MCF 10A (cell line): Measurements from ENCODE around the gene PRSS3. TPM values are rescaled to one million over a fixed set of nuclear protein-coding genes. Genes with fewer than 3 reads are reported as not detected.
A peak's percentile ranks its signal among the peaks of the same experiment; 100 is the strongest.
"Not testable (repeated sequence)": the region's sequence is repeated elsewhere in the genome, so short reads cannot be mapped to it uniquely, and the experiment has no call there.

ENCODE experiments used
- BruUV-seq: library from RNA; stranded (reverse); fragments of 400-500 nt; replicated peaks from 2 replicates; lab custom pipeline; 2021; lab: Mats Ljungman, UMichigan
- CTCF ChIA-PET: fragments of 300-600 bp; sonication (Branson Sonifier 250); formaldehyde crosslinking; extraction: SDS; loops from one replicate; lab custom pipeline; 2021; ENCODE audit warnings: antibody characterized with exemption, inconsistent platforms; lab: Yijun Ruan, JAX
- POLR2A ChIA-PET: fragments of 300-600, 350-650 bp; sonication (Branson Sonifier 250); formaldehyde crosslinking; extraction: SDS; loops from one replicate; lab custom pipeline; 2020; ENCODE audit warnings: antibody characterized with exemption, inconsistent platforms; lab: Yijun Ruan, JAX
- DNase-seq: peaks from one replicate; pipeline ENCODE4 v3.0.0-alpha.2; 2018; ENCODE audit not compliant: unreplicated experiment
- H3K27ac Mint-ChIP-seq: one replicate; pipeline ENCODE4 v1.8.0; 2022; ENCODE audit warnings: mild to moderate bottlenecking, low read depth, mixed read lengths; ENCODE audit not compliant: unreplicated experiment
- H3K27me3 Mint-ChIP-seq: one replicate; pipeline ENCODE4 v1.8.0; 2022; ENCODE audit warnings: mixed read lengths; ENCODE audit not compliant: insufficient read depth, unreplicated experiment
- H3K36me3 Mint-ChIP-seq: one replicate; pipeline ENCODE4 v1.8.0; 2022; ENCODE audit warnings: mild to moderate bottlenecking, moderate library complexity, mixed read lengths; ENCODE audit not compliant: insufficient read depth, unreplicated experiment
- H3K4me1 Mint-ChIP-seq: one replicate; pipeline ENCODE4 v1.8.0; 2022; ENCODE audit warnings: mixed read lengths; ENCODE audit not compliant: insufficient read depth, unreplicated experiment
- H3K4me3 Mint-ChIP-seq: one replicate; pipeline ENCODE4 v1.8.0; 2022; ENCODE audit warnings: mild to moderate bottlenecking, moderate library complexity, mixed read lengths; ENCODE audit not compliant: unreplicated experiment
- H3K9me3 Mint-ChIP-seq: one replicate; pipeline ENCODE4 v1.8.0; 2022; ENCODE audit warnings: mixed read lengths; ENCODE audit not compliant: unreplicated experiment
- CTCF ChIP-seq: fragments of 200-600 bp; IDR thresholded peaks from one replicate; pipeline ENCODE4 v1.8.0; 2022; ENCODE audit warnings: antibody characterized with exemption, mild to moderate bottlenecking; ENCODE audit not compliant: unreplicated experiment
- intact Hi-C: fragments of 100-400 bp; cut with micrococcal nuclease; formaldehyde crosslinking; loops from 2 replicates; pipeline ENCODE4 v1.14.1; 2022
- total RNA-seq: library from RNA; stranded (reverse); gene quantifications from 2 replicates; pipeline ENCODE4 v1.2.3, GENCODE V29; 2022

Gene PRSS3
- total RNA-seq, 1 experiment from 2014 or later = 1.4 TPM

GRCh38 chr9:33782395-33783152, 12.8 kb upstream of the PRSS3 start:
- TF ChIP-seq CTCF = no peak
- POLR2A ChIA-PET = interaction anchor here (0.9 to 2.0 kb wide), 3 partner anchors 9 to 143 kb away, joined by 3 to 4 read pairs (median 4); no protein-coding TSS in a partner anchor
- peak overlapping the region; percentile 55 for H3K27ac Mint-ChIP-seq
- no peaks in the 10 kb centered on the region for H3K36me3 Mint-ChIP-seq
- peak; percentile 45 for DNase-seq
- H3K4me3 Mint-ChIP-seq = no peak overlapping the region
- H3K4me1 Mint-ChIP-seq = peaks cover 37% of the 10 kb centered on the region
- no TSS peak for BruUV-seq
- CTCF ChIA-PET = interaction anchor here (0.8 to 2.5 kb wide), 2 partner anchors 45 to 59 kb away, joined by 3 to 7 read pairs; no protein-coding TSS in a partner anchor
- no peaks in the 10 kb centered on the region for H3K9me3 Mint-ChIP-seq
- intact Hi-C loops = no loop called here
- H3K27me3 Mint-ChIP-seq = peaks cover 16% of the 10 kb centered on the region

DNA sequence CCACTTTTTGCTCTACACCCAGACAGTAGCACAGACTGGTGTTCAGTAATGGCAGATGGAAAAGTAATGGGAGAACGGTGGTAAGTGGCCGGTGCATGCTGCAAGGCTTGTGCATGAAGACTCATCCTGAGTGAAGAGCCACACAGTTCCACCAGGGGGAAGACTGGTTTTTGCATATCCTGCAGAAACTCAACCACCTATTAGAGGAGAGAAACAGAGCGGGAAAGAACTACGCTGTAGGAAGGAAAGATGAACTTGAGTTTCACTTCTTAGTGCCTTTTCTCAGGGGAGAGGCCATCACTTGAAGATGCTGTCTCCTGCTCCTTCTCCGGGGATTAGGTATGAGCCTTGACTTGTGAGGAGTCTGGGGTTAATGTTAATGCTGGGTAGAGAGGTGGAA, 9.4 kb upstream of the PRSS3 start:
- H3K4me1 Mint-ChIP-seq = peaks cover 20% of the 10 kb centered on the region
- peaks cover 16% of the 10 kb centered on the region for H3K27me3 Mint-ChIP-seq
- BruUV-seq = no TSS peak
- H3K9me3 Mint-ChIP-seq = no peaks in the 10 kb centered on the region
- no peak for DNase-seq
- intact Hi-C loops = no loop called here
- no peaks in the 10 kb centered on the region for H3K36me3 Mint-ChIP-seq
- no peak overlapping the region for H3K4me3 Mint-ChIP-seq
- ChIA-PET CTCF (interaction anchor here (1.8 kb wide), 1 partner anchor 28 kb away, joined by 7 read pairs; no protein-coding TSS in a partner anchor), POLR2A (no interaction called here)
- no peak overlapping the region for H3K27ac Mint-ChIP-seq
- peak; percentile 7 for TF ChIP-seq CTCF

- intact Hi-C loops = no loop called here
- no peak for TF ChIP-seq CTCF
- Mint-ChIP-seq H3K4me3 (no peak overlapping the region), H3K36me3 (no peaks in the 10 kb centered on the region), H3K4me1 (peaks cover 14% of the 10 kb centered on the region), H3K27ac (no peak overlapping the region), H3K9me3 (no peaks in the 10 kb centered on the region), H3K27me3 (peaks cover 16% of the 10 kb centered on the region)
- BruUV-seq = no TSS peak
- CTCF ChIA-PET = interaction anchor here (0.6 to 1.8 kb wide), 2 partner anchors 24 to 27 kb away, joined by 3 to 7 read pairs; no protein-coding TSS in a partner anchor
- POLR2A ChIA-PET = no interaction called here
- DNase-seq = no peak
Observed at GRCh38 chr9:33786681-33787080, 8.7 kb upstream of the PRSS3 start.

DNA sequence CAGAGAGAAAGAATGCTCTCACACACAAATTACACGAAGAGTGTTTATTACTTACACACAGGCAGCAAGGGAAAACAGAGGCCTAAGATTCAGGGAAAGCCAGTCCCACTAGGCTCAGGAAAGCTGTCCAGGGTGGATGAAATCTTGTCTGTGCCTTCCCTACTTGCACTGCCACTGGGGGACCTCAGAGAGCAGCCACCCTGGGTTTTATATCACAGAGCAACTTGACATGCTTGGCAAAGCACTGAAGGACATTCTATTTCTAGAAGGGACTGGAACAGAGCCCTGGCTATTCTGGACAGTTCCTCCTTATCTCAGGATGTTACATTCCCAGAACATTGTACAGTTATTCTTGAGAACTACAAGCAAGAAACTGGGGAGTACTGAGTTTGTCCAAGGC, 7.5 kb upstream of the PRSS3 start:
- intact Hi-C loops = no loop called here
- H3K27ac Mint-ChIP-seq = no peak overlapping the region
- no TSS peak for BruUV-seq
- ChIA-PET POLR2A (no interaction called here), CTCF (interaction anchor here (0.5 to 2.6 kb wide), 5 partner anchors 9 to 1942 kb away, joined by 3 to 16 read pairs (median 5); no protein-coding TSS in a partner anchor)
- no peak overlapping the region for H3K4me3 Mint-ChIP-seq
- H3K27me3 Mint-ChIP-seq = peaks cover 16% of the 10 kb centered on the region
- TF ChIP-seq CTCF = no peak
- no peaks in the 10 kb centered on the region for H3K36me3 Mint-ChIP-seq
- H3K9me3 Mint-ChIP-seq = no peaks in the 10 kb centered on the region
- peaks cover 2% of the 10 kb centered on the region for H3K4me1 Mint-ChIP-seq
- no peak for DNase-seq

DNA sequence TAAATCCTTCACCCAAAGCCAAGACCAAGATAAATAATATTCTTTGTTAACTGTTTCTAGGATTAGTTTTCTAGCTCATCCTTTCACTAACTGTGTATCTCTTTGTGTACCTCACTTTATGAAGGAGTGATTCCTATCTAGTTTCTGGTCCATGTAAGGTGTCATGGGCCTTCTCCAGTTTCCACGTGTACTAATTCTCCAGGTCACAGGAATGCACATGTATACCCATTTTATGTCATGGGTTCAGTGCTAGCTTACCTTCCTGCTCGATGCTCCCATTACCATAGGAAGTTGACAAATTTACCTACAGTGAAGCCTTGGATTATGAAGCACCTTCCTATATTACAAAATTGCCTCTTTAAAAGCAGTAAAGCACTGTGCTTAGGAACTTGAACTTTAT, 5.9 kb upstream of the PRSS3 start:
- H3K36me3 Mint-ChIP-seq, DNase-seq, H3K4me1 Mint-ChIP-seq, intact Hi-C loops, H3K27ac Mint-ChIP-seq, POLR2A ChIA-PET, BruUV-seq, H3K4me3 Mint-ChIP-seq, H3K9me3 Mint-ChIP-seq: not testable (repeated sequence)
- H3K27me3 Mint-ChIP-seq = peaks cover 25% of the 10 kb centered on the region
- CTCF ChIA-PET = interaction anchor here (2.6 kb wide), 1 partner anchor 10 kb away, joined by 16 read pairs; no protein-coding TSS in a partner anchor
